GM18511 (cell line): Measurements from ENCODE around the gene SLC15A4.
"Not testable (repeated sequence)": the region's sequence is repeated elsewhere in the genome, so short reads cannot be mapped to it uniquely, and the experiment has no call there.

Experiments used
- ATAC-seq: cut with Tn5 transposase; IDR thresholded peaks from one replicate; pipeline ENCODE4 v1.9.1; 2021; ENCODE audit warnings: mild to moderate bottlenecking, moderate library complexity; ENCODE audit not compliant: unreplicated experiment

The SLC15A4 gene

DNA sequence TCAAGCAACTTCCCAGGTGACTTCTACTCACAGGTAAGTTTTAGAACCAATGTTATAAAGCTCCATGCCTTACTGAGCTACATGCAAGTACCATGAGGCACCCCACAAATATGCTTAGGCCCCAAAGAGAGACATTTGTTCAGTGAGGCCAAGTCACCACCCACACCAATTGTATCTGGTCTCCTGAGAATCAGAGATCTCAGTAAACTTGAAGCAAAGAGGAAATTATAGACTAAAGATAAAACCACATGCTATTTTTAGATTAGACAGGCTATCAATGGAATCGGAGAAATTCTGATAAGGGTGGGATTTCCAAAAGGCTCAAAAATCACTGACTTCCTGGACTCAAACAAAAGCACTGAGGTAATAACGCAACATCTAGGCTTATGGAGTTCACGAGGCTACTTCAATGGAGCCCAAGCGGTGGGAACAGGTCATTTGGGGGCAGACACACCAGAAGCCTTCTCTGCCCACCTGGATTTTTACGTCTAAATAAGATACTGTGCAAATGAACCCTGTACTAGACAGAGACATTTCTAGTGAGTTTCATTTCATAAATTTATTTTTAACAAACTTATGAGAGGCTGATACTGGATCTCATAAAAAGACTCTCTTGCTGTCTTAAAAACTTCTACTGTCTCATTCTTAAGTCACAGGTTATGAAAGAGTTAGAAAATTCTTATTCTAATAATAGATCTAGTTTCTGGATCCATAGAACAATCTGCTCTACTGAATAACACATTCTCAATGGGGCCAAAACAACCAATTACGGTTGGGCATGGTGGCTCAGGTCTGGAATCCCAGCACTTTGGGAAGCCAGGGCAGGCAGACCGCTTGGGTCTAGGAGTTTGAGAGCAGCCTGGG, 7.7 kb downstream of the SLC15A4 start:
- no peak for ATAC-seq

DNA sequence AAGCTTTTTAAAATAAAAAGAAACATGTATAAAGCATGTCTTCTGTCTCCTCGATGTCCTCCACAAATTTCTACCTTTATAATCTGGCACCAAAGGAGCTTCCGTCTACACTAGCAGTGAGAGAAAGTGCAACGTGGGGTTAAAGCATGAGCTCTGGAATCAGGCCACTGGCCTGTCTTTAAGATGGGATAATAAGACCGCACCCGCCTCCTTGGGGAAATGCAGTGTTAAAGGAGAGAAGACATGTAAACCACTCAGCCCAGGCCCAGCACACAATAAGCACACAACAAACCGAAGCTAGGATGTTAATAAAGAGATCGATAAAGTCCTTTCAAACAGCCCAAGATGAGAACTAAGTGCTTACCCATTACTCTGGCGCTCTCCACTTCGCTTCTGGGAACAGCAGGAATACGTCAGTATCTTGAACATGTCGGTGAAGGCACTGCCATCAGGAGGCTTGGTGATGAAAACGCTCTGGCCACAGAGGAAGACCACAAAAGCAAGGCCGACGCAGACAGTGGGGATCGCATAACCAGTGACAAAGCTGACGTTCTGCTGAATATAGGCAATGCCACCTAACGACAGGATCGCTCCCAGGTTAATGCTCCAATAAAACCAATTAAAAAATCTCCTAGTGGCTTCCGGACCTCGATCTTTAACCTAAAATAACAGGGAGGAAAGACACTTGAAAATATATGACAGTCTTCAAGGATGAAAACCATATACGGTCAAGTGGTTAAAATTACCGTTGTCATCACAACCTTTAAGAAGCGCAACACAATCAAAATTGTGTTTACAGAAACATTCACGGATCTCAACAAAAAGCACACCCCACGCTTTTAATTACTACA, 9.1 kb downstream of the SLC15A4 start:
- no peak for ATAC-seq

DNA sequence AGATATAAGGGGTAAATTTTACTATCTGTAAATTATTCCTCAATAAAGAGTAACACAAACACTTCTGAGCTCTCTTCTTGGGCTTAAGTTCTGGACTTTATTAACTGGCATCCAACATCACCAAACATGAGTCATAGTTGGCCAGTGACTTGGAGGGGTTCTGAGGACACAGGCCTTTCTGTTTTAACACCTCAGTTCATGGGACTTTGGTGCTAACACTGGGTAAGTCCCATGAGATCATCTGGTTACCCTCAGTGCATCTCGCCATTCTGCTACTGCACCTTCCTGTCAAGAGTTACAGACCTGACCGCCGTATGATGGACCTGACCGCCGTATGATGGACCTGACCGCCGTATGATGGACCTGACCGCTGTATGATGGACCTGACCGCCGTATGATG, 9.9 kb downstream of the SLC15A4 start:
- peak; percentile 29 for ATAC-seq

DNA sequence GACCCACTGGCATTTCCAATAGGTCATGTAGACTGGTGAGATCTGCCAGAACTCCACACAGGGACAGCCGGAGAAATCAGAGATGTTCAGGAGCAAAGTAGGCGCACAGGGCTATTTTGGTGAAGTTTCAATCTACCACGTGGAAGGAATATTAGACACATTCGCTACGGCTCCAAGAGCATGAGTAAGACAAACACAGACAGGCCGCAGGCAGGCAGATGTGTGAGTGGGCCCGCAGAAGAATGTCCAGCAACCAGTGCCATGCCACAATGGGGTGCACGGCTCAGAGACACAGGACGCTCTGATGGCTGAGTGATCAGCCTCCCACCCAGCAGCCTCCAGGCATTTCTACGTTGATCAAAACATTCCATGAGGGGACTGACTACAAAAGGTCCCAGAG, 10.4 kb downstream of the SLC15A4 start:
- ATAC-seq, result no peak

DNA sequence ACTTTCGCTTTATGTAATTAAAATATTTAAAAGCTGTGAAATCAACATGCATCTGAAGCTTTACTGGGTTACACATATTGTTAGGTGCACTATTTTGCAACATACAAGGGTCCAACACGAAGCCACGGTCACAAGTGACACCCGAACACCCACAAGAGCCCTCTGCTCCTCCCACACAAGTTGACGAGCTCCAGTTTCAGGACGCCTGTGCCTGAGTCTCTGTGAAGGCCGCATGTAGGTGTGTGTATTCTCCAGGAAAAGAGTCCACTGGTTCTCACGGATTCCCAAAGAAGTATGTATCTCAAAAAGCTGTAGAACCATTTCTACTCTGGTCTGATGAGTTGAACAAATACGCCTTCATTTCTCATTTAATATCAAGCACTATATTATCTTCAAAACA, 12.0 kb downstream of the SLC15A4 start:
- ATAC-seq, result no peak

DNA sequence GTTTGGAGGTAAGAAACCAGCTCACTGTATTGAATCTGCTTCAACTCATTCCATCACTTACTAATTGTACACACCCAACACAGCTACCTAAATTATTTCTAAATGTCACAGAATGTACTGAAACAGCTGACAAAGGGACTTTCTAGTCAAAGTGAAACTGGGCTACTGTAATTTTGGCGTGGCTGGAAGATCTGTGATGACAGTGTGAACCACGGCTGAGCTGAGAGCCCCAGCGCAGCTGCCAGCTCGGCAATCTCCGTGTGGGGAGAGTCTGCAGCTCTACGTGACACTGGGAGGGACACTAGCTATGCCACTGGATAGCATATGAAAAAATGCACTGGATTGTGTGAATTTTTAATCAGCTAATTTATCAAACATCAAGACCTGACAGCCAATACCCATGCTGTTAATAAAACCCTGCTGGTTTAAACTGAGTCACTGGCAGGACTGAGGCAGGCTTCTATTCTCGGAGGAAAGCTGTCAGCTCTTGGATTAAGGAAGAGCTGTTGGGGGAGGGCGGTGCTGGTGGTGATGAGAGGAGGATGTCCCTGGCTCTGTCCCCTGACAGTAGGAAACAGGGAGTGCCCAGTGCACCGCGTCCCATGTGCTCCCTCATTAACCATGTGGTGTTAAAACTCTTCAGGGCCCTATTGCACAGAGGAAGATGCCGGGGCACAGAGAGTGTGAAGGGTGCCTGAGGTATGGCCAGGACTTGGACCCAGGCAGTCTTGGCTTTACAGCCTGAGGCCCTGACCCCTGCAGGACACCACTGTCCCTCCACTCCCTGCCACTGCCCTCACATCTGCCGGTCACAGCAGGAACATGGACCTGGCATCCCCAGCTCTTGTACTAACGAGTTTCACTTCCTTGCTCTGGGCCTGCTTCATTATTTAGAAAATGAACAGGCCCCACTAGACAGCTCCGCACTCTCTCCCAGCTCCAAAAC, 13.3 kb downstream of the SLC15A4 start:
- ATAC-seq, result peak; percentile 81

DNA sequence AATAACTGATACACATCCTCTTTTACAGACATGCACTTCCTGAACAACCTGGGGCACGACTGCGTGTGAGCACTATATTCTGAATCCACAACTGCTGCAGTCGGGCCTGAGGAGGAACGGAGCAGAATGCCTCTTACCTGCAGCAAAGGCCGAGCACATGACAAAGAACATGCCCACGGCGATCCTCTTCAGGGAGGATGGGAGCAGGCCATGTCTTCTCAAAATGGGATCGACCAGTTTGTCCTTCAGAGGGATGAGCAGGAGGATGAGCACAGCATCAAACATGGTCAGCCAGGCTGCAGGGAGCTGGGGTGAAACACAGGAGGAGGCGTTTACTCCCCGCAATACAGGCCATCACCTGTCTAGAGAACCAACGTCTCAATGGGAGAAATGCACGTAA, 15.1 kb downstream of the SLC15A4 start:
- no peak for ATAC-seq

DNA sequence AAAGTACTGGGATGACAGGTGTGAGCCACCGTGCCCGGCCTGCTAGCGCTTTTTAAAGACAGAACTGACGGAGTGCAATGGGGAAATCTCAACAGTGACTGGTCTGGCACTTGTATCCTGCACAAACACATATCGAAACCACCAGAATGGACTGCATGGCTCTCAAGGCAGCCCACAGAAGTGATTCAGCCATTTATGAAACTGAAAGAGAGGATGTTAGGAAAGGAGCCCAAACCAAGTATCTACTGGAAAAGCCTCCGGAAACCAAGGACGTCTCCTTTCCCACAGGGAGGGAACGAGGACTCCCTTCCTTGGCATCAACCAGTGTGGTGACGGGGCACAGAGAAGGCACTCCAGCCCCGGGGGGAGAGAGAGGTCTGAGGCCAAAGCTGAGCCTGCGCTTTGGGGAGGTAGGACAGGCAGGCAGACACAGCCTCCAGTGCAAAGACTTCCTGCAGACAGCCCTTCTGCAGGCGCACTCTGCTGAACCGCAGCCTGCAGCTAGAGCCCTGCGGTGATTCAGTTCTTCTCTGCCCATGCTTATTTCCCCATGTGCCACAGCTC, 16.5 kb downstream of the SLC15A4 start:
- no peak for ATAC-seq

DNA sequence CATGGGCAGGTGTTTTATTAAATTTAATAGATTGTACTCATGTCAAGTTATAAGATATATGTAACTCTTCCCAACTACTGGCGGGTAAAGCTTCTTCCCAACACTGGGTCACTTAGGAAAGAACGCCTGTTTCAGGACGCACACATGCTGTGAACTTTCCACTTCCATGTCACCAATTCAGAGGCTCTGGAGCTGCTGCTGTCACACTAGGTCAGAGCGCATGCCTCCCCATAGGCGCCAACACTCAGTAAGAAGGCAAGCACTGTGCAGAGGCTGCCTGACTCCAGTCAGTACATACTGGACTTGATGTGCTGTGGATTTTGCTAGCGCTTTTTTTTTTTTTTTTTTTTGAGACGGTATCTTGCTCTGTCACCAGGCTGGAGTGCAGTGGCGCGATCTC, 17.2 kb downstream of the SLC15A4 start:
- ATAC-seq, result no peak

DNA sequence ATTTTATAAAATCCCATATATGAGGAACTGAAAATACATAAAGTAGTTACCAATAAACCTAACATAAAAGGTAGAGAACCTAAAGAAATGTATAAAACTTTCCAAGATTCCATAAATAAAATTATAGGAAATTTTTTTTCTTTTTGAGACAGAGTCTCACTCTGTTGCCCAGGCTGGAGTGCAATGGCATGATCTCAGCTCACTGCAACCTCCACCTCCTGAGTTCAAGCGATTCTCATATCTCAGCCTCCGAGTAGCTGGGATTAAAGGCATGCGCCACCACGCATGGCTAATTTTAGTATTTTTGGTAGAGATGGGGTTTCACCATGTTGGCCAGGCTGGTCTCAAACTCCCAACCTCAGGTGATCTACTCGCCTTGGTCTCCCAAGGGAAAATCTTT, 18.4 kb downstream of the SLC15A4 start:
- ATAC-seq, result not testable (repeated sequence)

DNA sequence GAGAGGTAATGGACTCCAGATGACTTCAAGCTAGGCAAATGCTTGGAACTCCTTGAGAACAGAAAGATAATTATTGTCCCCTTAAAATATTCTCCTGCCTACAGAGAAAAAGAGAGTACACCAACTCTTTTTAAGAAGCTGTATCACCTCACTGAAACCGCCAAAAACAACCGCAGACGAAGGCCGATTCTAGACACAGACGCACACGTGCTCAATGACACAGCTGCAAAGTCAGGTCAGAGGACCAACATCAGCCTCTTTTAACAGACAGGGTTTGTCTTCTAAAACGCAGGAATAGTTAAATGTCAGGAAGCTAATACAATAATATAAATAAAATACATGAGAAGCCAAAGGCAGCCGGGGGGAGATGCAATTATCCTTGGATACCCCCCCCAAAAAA, 19.0 kb downstream of the SLC15A4 start:
- ATAC-seq, result peak; percentile 73

DNA sequence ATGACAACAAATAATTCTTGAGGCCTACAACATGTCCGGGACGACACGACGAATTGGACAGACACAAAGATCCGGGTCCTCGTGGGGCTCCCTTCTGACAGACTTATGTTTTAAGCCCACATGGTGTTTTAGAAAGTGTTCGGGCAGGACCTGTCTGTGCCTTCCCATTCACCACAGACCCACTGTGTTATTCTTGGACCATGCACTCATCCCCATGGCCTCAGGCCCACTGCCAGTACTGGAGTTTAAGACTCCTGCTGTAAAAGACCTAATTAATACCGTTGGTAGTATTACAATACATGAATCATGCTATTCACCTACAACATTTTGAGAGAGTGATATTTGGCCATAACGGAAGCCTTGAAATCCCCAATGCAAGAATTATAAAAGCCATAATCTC, 20.0 kb downstream of the SLC15A4 start:
- no peak for ATAC-seq

DNA sequence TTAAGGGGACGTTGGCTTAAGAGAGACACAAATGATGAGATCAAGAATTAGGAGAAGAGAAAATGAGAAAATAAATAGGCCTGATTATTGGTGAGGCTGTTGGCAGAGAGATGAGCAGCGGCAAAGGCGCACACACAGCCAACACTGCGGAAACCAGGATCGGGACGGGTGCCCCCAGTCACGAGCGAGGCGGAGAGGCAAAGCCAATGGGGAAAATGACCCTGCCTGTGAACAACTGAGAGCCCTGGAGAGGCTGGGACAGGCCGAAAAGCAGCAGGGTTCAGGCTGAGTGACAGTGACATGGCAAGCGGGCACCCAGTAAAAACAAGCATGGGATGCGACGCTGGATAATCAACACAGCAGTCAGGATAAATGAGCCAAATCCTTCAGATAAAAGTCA, 21.0 kb downstream of the SLC15A4 start:
- no peak for ATAC-seq

DNA sequence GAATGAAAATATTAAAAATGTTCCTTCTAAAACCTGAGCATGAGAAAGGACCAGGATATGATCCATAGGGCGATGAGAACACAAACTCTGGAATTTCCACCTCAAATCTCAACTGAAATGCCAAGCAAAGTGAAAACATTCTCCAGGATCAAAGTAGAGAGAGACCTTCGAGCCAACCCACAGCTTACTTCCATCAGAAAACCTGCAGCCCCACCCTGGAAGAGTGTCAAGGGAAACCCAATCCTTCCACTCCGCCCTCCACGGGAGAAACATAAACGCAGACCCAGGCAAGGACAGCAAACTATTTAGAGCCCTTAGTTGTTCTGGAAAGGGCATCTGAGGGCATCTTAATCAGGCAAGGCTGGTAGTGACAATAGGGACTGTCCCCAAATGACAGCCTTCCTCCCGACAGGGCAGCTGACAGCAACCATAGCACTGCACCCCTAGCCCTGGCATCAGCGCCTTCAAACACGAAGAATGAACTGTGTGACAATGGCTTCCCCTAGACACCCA, 21.8 kb downstream of the SLC15A4 start:
- no peak for ATAC-seq

DNA sequence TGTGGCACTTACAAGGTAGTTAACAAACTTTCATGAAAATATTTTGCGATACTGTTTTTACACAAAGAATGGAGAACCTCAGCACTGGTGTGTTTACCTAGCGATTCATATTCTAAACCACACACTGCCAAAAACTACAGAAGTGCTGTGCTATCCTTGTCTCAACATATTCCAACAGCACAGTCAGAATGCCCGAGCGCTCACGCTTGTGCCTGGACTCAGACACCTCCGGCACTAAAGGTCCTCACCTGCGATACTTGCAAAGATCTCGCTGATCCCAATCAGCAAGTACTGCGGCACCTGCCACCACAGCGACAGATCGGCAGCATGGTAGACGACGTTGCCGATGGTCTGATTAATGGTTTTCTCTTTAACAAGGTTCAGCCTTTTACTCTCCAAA, 23.2 kb downstream of the SLC15A4 start:
- ATAC-seq, result no peak

DNA sequence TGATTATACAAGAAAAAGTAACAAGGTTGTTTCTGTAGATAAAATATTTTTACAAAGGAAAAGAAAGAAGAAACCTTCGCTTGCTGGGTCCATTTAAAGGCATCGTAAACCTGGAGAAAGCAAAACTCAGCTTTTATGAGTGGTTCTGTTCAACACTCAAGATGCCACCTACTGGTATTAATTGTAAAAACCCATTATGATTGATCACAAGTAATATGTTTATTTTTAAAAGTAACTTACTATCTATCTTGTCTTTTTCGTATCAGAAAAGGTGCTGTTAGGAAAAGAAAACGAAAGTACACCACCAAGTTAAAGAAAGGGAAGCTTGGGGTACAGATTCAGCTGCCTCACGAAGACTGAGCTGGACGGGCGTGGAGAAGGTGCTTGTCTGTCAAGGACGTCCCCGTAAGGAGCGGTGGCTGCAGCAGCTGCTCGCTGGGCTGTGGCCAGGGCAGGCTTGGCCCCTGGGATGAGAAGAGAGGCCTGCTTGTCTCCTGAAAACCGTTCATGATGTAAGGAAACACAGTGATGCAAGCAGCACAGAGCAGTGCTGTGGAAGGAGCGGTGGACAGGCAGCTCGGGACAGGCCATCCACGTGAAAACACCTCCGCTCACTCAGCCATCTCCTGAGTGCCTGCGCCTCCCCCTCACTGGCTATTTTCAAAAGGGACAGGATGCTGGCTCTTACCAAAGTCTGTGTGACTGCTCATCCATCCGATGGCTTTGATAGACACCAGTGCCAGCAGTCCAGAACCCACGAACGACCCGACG, 25.0 kb downstream of the SLC15A4 start:
- ATAC-seq, result no peak

DNA sequence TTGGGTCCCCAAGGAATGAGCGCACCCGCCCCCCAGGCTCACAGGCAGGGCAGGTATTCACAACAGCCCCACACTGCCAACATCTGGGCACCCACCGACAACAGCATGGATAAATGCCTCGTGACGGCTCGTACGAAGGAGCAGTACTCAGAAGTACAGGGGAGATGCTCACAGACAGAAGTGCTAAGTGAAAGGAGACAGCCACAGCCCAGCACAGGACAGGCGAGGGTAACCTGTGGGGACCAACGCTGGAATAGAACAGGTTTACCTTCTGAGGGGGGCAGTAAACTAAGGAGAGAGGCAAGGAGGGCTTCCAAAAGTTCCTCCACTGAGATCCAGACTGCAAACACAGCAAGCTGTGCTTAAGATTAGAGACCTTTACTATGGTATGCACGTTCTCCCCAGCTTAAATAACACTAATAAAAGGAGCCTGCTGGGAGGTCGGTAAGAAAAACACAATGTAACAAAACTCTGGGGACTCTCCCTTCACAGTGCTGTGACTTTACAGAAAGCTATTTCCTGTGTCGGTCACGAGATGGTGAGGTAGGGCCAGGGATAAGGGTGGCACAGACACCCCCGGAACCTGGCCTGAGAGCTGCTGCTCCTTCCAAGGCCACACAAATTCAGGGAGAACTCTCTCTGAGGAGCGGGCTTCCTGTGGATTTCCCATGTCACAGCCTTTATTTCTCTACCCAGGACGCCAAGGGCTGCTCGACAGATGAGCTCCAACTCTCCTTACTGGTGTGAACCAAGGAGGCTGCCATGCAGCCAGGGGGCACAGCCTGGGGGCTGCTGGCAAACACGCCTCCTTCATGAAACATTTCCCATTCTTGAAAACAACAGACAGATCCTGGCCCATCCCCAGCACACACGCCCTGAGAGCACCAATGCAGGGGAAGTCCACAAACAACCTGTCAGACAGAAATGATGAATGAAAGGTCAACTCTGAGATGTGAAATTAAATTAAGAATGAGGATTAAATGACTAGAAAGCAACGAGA, 26.3 kb downstream of the SLC15A4 start:
- peak; percentile 48 for ATAC-seq

DNA sequence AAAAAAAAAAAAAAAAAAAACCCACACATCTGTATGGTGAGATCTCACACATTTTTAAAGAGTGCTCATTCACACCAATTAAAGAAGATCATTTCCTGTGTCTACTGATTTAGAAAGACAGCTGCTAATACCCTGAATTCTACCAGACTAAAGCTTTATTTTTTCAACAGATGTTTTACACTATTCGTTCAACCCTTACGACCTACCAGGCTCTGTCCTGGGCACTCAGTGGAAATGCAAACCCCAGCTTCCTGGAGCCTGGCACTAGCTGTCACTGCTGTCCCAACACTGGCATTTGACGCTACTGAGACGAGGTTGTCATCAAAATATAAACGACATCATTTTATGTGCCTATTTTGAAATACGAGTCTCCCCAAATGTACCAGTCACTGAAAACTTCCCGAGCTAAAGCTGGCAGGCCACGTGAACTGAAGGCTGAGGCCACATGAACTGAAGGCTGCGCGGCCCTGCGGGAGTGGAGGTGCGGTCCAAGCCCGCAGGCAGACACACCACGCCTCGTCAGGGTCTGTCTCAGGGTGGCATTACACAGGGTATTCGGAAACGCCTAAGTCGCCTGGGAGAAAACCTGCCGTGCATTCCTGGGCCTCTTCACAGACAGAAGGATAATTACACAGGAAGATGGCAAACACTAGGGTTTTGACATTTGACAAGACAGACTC, 27.2 kb downstream of the SLC15A4 start:
- ATAC-seq, result peak; percentile 26
